ENCODE measurements around the gene LARP4B. TPM values are rescaled to one million over a fixed set of nuclear protein-coding genes. Genes with fewer than 3 reads are reported as not detected.

LARP4B gene
- total RNA-seq, 1 experiment from 2014 or later: 75.4 TPM

DNA sequence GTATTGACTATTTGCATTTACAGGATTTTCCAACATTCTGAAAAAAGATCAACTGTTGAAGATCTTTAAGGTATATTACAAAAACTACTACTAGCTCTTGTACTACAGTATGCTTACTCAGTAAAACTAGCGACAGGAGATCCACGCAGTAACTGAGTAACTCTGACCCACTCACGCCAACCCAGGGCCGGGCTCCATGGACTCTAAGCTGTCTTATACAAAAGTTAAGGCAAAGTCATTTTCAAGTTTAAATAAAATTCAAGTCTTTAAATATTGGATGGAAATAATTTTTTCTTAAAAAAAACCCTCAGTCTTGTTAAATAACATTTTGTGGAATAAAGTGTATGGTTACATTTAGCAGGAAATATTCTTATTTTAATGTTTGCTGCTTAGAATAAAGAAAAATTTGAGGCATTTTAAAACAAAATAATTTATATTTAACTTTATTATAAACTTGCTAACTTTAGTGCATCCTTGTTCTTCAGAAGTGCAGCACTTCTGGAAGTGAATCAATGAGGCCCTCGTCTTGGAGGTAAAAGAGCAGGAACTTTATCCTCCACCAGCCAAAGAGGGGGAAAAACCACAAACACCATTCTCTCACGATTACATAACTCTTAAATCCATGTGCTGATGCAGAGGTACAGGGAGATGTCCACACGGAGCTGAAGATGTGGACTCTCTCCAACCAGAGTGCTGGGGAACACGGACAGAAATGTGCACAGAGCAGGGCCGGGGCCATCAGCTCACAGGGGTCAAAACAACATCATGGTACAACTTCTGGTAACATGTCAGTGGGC is 119.9 kb downstream of the LARP4B start:
- Histone ChIP-seq H2AFZ (ENCODE audit: low read length) (no peak overlapping the region), H3K9me3 (ENCODE audit: low read length) (no peaks in the 10 kb centered on the region), H3K79me2 (ENCODE audit: low read length) (peaks cover 5% of the 10 kb centered on the region; the same call in 1 of the 2 replicates), H3K36me3 (ENCODE audit: insufficient read depth, low read length) (peaks cover 54% of the 10 kb centered on the region), H3K9ac (ENCODE audit: low read length) (no peak overlapping the region), H3K9me2 (replicated peaks; ENCODE audit: insufficient read depth, low read length) (no peaks in the 10 kb centered on the region), H3K27me3 (ENCODE audit: low read length) (no peaks in the 10 kb centered on the region), H4K20me1 (ENCODE audit: insufficient read depth, low read depth, low read length) (no peaks in the 10 kb centered on the region), H3K27ac (ENCODE audit: low read length) (no peak overlapping the region), H3K4me1 (ENCODE audit: low read length) (no peaks in the 10 kb centered on the region), H3K4me3 (ENCODE audit: low read length) (no peak overlapping the region), H3K4me2 (ENCODE audit: low read depth, low read length, poor library complexity, severe bottlenecking) (no peak overlapping the region)
- no peak for DNase-seq

DNA sequence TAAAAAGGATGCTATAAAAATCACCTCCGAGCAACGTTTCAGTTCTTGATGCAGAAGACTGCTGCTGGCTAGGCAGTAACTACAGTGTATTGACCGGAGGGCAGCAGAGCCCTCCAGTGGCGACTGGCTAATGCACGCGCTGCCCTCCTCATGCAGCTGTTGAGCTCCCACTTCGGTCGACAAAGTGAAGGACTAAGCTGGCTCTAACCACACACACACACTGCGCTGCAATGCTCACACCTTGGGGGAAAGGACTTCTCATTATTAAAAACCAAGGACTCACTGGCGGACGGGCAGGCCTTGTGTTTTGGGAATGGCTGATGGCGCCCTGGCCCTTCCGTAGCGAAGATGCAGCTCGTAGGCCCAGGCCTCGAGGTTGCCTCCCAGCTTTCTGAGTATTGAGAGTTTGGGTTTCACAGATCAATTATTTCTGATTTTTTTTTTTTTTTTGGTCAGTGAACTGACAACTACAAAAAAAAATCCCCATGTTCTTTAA is 121.1 kb downstream of the LARP4B start:
- H3K36me3 ChIP-seq (ENCODE audit: insufficient read depth, low read length): peaks cover 61% of the 10 kb centered on the region
- 0 out of 2 replicates have a peak, but pooled peaks cover 5% of the 10 kb centered on the region for H3K79me2 ChIP-seq (ENCODE audit: low read length)
- H3K27me3 ChIP-seq (ENCODE audit: low read length): no peaks in the 10 kb centered on the region
- H3K9ac ChIP-seq (ENCODE audit: low read length): no peak overlapping the region
- no peaks in the 10 kb centered on the region for H4K20me1 ChIP-seq (ENCODE audit: insufficient read depth, low read depth, low read length)
- DNase-seq: no peak
- H3K27ac ChIP-seq (ENCODE audit: low read length): no peak overlapping the region
- H3K4me1 ChIP-seq (ENCODE audit: low read length): no peaks in the 10 kb centered on the region
- H3K9me3 ChIP-seq (ENCODE audit: low read length): no peaks in the 10 kb centered on the region
- no peaks in the 10 kb centered on the region for H3K9me2 ChIP-seq (replicated peaks; ENCODE audit: insufficient read depth, low read length)
- no peak overlapping the region for H3K4me2 ChIP-seq (ENCODE audit: low read depth, low read length, poor library complexity, severe bottlenecking)
- H2AFZ ChIP-seq (ENCODE audit: low read length): no peak overlapping the region
- no peak overlapping the region for H3K4me3 ChIP-seq (ENCODE audit: low read length)

DNA sequence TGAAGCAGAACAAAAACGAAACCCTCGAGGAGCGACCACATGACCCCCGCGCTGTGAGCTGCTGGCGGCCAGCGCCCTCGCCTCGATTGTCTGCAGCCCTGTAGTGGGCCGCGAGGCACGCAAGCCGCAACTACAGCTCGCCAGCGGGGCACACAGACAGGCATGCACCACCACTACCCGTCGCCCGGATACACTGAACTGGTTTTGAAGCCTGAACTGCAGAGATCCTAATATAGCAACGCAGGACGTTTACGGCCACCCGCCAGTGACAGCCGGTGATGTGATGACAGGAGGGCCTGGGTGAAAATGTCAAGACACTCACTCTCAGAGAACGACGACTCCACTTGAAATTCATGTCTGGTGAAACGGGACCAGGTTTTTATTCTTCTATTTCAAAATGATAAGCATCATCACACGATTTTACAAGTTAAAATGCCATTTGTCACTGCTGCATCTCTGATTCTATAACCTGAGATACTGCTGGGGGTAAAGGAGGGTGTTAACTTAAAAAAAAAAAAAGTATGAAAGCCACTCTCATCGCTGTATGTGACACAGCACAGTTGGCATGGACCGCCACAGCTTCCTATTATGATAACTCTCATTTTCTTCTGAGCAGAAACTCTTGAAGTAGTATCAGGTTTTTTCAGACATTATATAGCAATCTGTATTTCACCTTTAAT is 121.7 kb downstream of the LARP4B start:
- no peak overlapping the region for H3K4me2 ChIP-seq (ENCODE audit: low read depth, low read length, poor library complexity, severe bottlenecking)
- no peaks in the 10 kb centered on the region for H3K4me1 ChIP-seq (ENCODE audit: low read length)
- H3K9me2 ChIP-seq (replicated peaks; ENCODE audit: insufficient read depth, low read length): no peaks in the 10 kb centered on the region
- H3K27ac ChIP-seq (ENCODE audit: low read length): no peak overlapping the region
- 0 out of 2 replicates have a peak, but pooled peaks cover 5% of the 10 kb centered on the region for H3K79me2 ChIP-seq (ENCODE audit: low read length)
- H3K36me3 ChIP-seq (ENCODE audit: insufficient read depth, low read length): peaks cover 61% of the 10 kb centered on the region
- H3K4me3 ChIP-seq (ENCODE audit: low read length): no peak overlapping the region
- H4K20me1 ChIP-seq (ENCODE audit: insufficient read depth, low read depth, low read length): no peaks in the 10 kb centered on the region
- DNase-seq: no peak
- no peaks in the 10 kb centered on the region for H3K9me3 ChIP-seq (ENCODE audit: low read length)
- H3K9ac ChIP-seq (ENCODE audit: low read length): no peak overlapping the region
- H2AFZ ChIP-seq (ENCODE audit: low read length): no peak overlapping the region
- no peaks in the 10 kb centered on the region for H3K27me3 ChIP-seq (ENCODE audit: low read length)

DNA sequence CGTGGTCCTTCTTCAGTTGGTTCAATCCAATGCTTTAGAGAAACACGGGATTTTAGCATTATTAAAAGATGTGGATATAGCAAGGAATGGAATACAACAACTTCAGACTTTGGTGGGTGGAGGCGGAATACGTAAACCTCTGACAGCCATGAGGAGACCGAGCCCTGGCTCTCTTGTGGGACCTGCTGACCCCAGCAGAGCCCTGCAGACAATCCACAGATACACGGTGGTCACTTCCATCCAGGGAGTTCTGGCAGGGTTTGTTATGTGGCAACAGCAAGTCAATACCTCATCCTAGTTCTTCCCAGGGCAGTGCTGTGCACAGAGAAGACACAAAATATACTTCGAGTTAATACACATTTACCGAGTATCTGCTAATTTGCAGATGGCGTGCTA is 123.5 kb downstream of the LARP4B start:
- Histone ChIP-seq H3K4me2 (ENCODE audit: low read depth, low read length, poor library complexity, severe bottlenecking) (no peak overlapping the region), H3K36me3 (ENCODE audit: insufficient read depth, low read length) (peaks cover 65% of the 10 kb centered on the region), H3K9ac (ENCODE audit: low read length) (no peak overlapping the region), H2AFZ (ENCODE audit: low read length) (no peak overlapping the region), H3K4me3 (ENCODE audit: low read length) (no peak overlapping the region), H3K9me2 (replicated peaks; ENCODE audit: insufficient read depth, low read length) (no peaks in the 10 kb centered on the region), H3K79me2 (ENCODE audit: low read length) (0 out of 2 replicates have a peak, but pooled peaks cover 5% of the 10 kb centered on the region), H3K4me1 (ENCODE audit: low read length) (no peaks in the 10 kb centered on the region), H3K9me3 (ENCODE audit: low read length) (no peaks in the 10 kb centered on the region), H4K20me1 (ENCODE audit: insufficient read depth, low read depth, low read length) (no peaks in the 10 kb centered on the region), H3K27ac (ENCODE audit: low read length) (no peak overlapping the region), H3K27me3 (ENCODE audit: low read length) (no peaks in the 10 kb centered on the region)
- no peak for DNase-seq

DNA sequence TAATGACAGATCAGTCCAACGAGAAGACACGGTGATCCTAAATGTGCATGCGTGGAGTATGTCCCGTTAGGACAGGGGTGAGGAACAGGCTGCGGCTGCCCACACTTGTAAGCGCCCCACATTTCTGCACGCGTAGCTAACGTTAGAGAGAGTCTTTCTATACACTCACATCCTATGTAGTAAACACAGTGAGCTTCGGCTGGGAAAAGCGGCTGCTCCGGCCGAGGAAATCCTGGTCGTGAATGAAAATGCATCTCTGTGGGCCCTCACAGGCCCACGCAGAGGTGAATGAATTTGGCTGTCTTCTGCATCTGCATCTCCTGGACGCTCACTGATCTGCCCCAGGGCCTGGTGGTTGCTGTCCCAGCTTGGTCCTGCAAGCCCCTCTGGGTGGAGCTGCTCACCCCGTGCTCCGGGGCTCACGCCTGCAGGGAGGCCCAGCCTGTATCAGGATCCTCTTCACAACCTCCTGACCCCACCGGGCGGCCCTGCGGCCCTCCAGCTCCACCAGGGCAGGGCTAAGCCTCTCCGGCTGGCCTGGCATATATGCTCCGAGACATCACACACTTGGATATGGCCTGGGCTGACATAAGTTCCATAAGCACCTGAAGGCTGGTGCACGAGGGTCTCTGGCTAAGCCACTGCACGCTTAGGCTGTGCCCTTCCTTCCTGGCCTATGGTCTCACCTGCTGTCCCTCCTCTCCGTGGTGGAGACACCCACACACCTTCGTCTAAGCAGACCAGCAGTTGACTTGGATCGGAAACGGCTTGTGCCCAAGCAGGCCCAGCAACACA is 124.1 kb downstream of the LARP4B start:
- no peak for DNase-seq
- Histone ChIP-seq H3K27ac (ENCODE audit: low read length) (no peak overlapping the region), H3K79me2 (ENCODE audit: low read length) (0 out of 2 replicates have a peak, but pooled peaks cover 5% of the 10 kb centered on the region), H3K36me3 (ENCODE audit: insufficient read depth, low read length) (peaks cover 65% of the 10 kb centered on the region), H3K4me2 (ENCODE audit: low read depth, low read length, poor library complexity, severe bottlenecking) (no peak overlapping the region), H3K27me3 (ENCODE audit: low read length) (no peaks in the 10 kb centered on the region), H3K4me1 (ENCODE audit: low read length) (no peaks in the 10 kb centered on the region), H3K9me2 (replicated peaks; ENCODE audit: insufficient read depth, low read length) (no peaks in the 10 kb centered on the region), H3K9ac (ENCODE audit: low read length) (no peak overlapping the region), H2AFZ (ENCODE audit: low read length) (no peak overlapping the region), H3K4me3 (ENCODE audit: low read length) (no peak overlapping the region), H4K20me1 (ENCODE audit: insufficient read depth, low read depth, low read length) (no peaks in the 10 kb centered on the region), H3K9me3 (ENCODE audit: low read length) (no peaks in the 10 kb centered on the region)

DNA sequence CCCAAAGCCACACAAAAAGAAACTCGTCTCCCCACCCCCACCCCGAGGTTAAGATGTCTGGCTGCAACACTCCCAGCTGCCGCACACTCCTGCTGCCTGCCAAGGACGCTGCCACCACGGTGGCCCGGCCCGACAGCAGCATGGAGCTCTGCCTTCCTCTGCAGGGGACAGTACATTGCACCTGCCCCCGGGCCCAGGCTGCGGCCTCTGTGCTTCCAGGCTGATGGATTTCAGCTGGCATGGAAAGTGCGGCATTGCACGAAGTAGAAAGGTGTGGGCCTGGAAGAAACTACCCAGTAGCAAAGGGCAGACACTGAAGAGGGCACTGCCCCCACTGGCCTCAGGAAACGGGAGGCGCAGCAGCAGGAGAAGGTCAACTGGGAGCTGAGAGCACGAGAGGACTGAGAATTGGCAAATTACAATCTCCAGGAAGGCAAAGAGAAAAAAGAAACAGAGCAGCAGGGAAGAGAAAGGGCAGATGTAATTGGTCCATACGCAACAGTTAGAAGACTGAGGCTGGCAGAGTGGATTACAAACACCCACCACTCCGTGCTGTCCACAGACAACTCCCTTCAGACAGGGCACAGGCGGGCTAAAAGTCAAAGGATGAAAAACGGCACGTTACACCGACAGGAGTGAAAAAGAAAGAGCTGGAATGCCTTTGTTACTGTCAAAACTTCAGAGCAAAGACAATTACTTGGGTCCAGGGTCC is 124.9 kb downstream of the LARP4B start:
- Histone ChIP-seq H2AFZ (ENCODE audit: low read length) (no peak overlapping the region), H3K36me3 (ENCODE audit: insufficient read depth, low read length) (peaks cover 65% of the 10 kb centered on the region), H3K4me3 (ENCODE audit: low read length) (no peak overlapping the region), H3K27ac (ENCODE audit: low read length) (no peak overlapping the region), H3K4me1 (ENCODE audit: low read length) (no peaks in the 10 kb centered on the region), H3K9me2 (replicated peaks; ENCODE audit: insufficient read depth, low read length) (no peaks in the 10 kb centered on the region), H3K9me3 (ENCODE audit: low read length) (no peaks in the 10 kb centered on the region), H3K79me2 (ENCODE audit: low read length) (peaks cover 9% of the 10 kb centered on the region; the same call in 1 of the 2 replicates), H3K27me3 (ENCODE audit: low read length) (no peaks in the 10 kb centered on the region), H3K9ac (ENCODE audit: low read length) (no peak overlapping the region), H3K4me2 (ENCODE audit: low read depth, low read length, poor library complexity, severe bottlenecking) (no peak overlapping the region), H4K20me1 (ENCODE audit: insufficient read depth, low read depth, low read length) (no peaks in the 10 kb centered on the region)
- DNase-seq: no peak

DNA sequence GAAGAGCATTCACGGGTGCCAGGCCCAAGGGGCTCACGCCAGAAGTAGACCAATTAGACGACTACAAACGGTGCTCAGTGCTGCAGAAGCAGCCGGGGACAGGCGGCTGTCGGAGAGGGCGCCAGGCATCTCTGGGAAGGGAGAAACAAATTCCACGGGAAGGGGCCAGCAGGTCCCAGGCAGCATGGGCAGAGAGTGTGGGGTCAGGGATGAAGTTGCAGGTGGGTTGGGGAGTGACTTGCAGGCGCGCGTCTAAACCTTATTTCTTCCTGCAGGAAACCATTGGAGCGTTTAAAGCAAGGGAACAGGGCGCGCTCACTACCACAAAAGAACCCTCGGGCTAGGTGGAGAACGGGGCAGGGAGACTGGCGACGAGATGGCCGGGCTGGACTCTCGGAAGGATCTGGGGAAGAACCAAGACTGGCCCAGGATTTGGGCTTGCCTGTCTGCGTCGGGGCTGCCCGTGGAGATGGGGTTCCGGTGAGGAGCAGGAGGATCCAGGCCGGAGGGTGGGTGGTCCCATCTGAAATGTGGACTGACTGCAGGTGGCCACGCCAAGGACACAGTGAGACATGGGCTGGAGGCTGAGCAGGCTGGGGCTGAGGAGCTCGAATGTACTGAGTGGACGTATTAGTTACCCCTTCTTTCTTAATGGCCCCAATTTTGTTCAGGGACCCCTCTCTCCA is 125.7 kb downstream of the LARP4B start:
- H3K4me2 ChIP-seq (ENCODE audit: low read depth, low read length, poor library complexity, severe bottlenecking): no peak overlapping the region
- no peaks in the 10 kb centered on the region for H3K27me3 ChIP-seq (ENCODE audit: low read length)
- peaks cover 5% of the 10 kb centered on the region; the same call in 1 of the 2 replicates for H3K79me2 ChIP-seq (ENCODE audit: low read length)
- H3K4me1 ChIP-seq (ENCODE audit: low read length): no peaks in the 10 kb centered on the region
- no peak overlapping the region for H3K4me3 ChIP-seq (ENCODE audit: low read length)
- no peak for DNase-seq
- H3K36me3 ChIP-seq (ENCODE audit: insufficient read depth, low read length): peaks cover 58% of the 10 kb centered on the region
- no peak overlapping the region for H3K9ac ChIP-seq (ENCODE audit: low read length)
- H4K20me1 ChIP-seq (ENCODE audit: insufficient read depth, low read depth, low read length): no peaks in the 10 kb centered on the region
- H3K27ac ChIP-seq (ENCODE audit: low read length): no peak overlapping the region
- no peaks in the 10 kb centered on the region for H3K9me3 ChIP-seq (ENCODE audit: low read length)
- H3K9me2 ChIP-seq (replicated peaks; ENCODE audit: insufficient read depth, low read length): no peaks in the 10 kb centered on the region
- H2AFZ ChIP-seq (ENCODE audit: low read length): no peak overlapping the region
